Retina (tissue), 1 donor: ENCODE data around the gene PAK6.

Source experiments
- DNase-seq: peaks from one replicate; pipeline ENCODE4 v3.0.0-alpha.2; 2016

The PAK6 gene

GRCh38 chr15:40295297-40295696 is 56.4 kb downstream of the PAK6 start:
- DNase-seq: no peak

GRCh38 chr15:40295877-40296560 is 57.2 kb downstream of the PAK6 start:
- DNase-seq: no peak

GRCh38 chr15:40296561-40297230 is 57.8 kb downstream of the PAK6 start:
- no peak for DNase-seq

- no peak for DNase-seq
These were observed 58.5 kb downstream of the PAK6 start for GRCh38 chr15:40297356-40297755.

- DNase-seq: no peak
These were observed 59.5 kb downstream of the PAK6 start for GRCh38 chr15:40298216-40298935.

GRCh38 chr15:40300367-40300766 is 61.5 kb downstream of the PAK6 start:
- no peak for DNase-seq

- no peak for DNase-seq
These were observed 61.9 kb downstream of the PAK6 start for GRCh38 chr15:40300771-40301170.

GRCh38 chr15:40301467-40302179 is 62.8 kb downstream of the PAK6 start:
- DNase-seq: no peak

- no peak for DNase-seq
These were observed 63.5 kb downstream of the PAK6 start for GRCh38 chr15:40302288-40302886.

GRCh38 chr15:40302981-40303380 is 64.1 kb downstream of the PAK6 start:
- DNase-seq: no peak

GRCh38 chr15:40303576-40303975 is 64.7 kb downstream of the PAK6 start:
- no peak for DNase-seq

- no peak for DNase-seq
These were observed 66.4 kb downstream of the PAK6 start for GRCh38 chr15:40305281-40305680.

GRCh38 chr15:40306371-40306770 is 67.5 kb downstream of the PAK6 start:
- no peak for DNase-seq

GRCh38 chr15:40306908-40307307 is 68.0 kb downstream of the PAK6 start:
- no peak for DNase-seq

- no peak for DNase-seq
These were observed 68.8 kb downstream of the PAK6 start, which contains the start of gene PLCB2 for GRCh38 chr15:40307421-40308211. Gene PLCB2 (minus strand): TSS chr15:40307935. CDS start chr15:40307672, 263 bp downstream.

- no peak for DNase-seq
These were observed 70.5 kb downstream of the PAK6 start for GRCh38 chr15:40309344-40309862.

- peak; percentile 75 for DNase-seq
These were observed 71.4 kb downstream of the PAK6 start for GRCh38 chr15:40310001-40310959.

GRCh38 chr15:40310993-40311392 is 72.1 kb downstream of the PAK6 start:
- DNase-seq: no peak

- no peak for DNase-seq
These were observed 73.7 kb downstream of the PAK6 start for GRCh38 chr15:40312370-40313158.
